UCSD-AML1 (cell line): ENCODE measurements around the gene ETFBKMT.
"Not testable (repeated sequence)": the region's sequence is repeated elsewhere in the genome, so short reads cannot be mapped to it uniquely, and the experiment has no call there.

ENCODE experiments used
- DNase-seq: peaks from one replicate; lab custom pipeline; 2025; ENCODE audit not compliant: unreplicated experiment; lab: John Stamatoyannopoulos, UW

Gene ETFBKMT

GRCh38 chr12:31655208-31655607, 4.3 kb upstream of the ETFBKMT start:
- DNase-seq = no peak

- no peak for DNase-seq
Measured at GRCh38 chr12:31655792-31656191, 3.7 kb upstream of the ETFBKMT start.

- no peak for DNase-seq
Measured at GRCh38 chr12:31658471-31659086, 909 bp upstream of the ETFBKMT start.

GRCh38 chr12:31662176-31662849, 2.8 kb downstream of the ETFBKMT start:
- no peak for DNase-seq

- no peak for DNase-seq
Measured at GRCh38 chr12:31663576-31663975, 4.1 kb downstream of the ETFBKMT start.

GRCh38 chr12:31664038-31664437, 4.5 kb downstream of the ETFBKMT start:
- no peak for DNase-seq

- no peak for DNase-seq
Measured at GRCh38 chr12:31669020-31669419, 9.5 kb downstream of the ETFBKMT start.

GRCh38 chr12:31669582-31669981, 10.1 kb downstream of the ETFBKMT start:
- DNase-seq = not testable (repeated sequence)

- no peak for DNase-seq
Measured at GRCh38 chr12:31672521-31672920, 13.0 kb downstream of the ETFBKMT start.

- DNase-seq = peak; percentile 67
Measured at GRCh38 chr12:31682136-31682962, 22.9 kb downstream of the ETFBKMT start.

GRCh38 chr12:31685801-31686200, 26.3 kb downstream of the ETFBKMT start:
- DNase-seq = no peak

GRCh38 chr12:31687101-31687527, 27.6 kb downstream of the ETFBKMT start:
- peak; percentile 59 for DNase-seq

- DNase-seq = not testable (repeated sequence)
Measured at GRCh38 chr12:31689921-31690320, 30.4 kb downstream of the ETFBKMT start.

- DNase-seq = no peak
Measured at GRCh38 chr12:31702047-31702446, 42.6 kb downstream of the ETFBKMT start.

- no peak for DNase-seq
Measured at GRCh38 chr12:31705621-31706020, 46.1 kb downstream of the ETFBKMT start.

GRCh38 chr12:31708118-31708517, 48.6 kb downstream of the ETFBKMT start:
- DNase-seq = not testable (repeated sequence)

- no peak for DNase-seq
Measured at GRCh38 chr12:31710021-31710818, 50.7 kb downstream of the ETFBKMT start.

GRCh38 chr12:31712877-31713276, 53.4 kb downstream of the ETFBKMT start:
- no peak for DNase-seq

- DNase-seq = no peak
Measured at GRCh38 chr12:31714406-31715271, 55.2 kb downstream of the ETFBKMT start.

GRCh38 chr12:31715283-31715825, 55.9 kb downstream of the ETFBKMT start:
- DNase-seq = no peak
